H1 (cell line): ENCODE measurements around the gene MAPK8. TPM values are rescaled to one million over a fixed set of nuclear protein-coding genes. Genes with fewer than 3 reads are reported as not detected.

Source experiments
- CTCF ChIA-PET: fragments of 300-600 bp; sonication (Branson Sonifier 250); formaldehyde crosslinking; loops from one replicate; lab custom pipeline; 2021; ENCODE audit not compliant: partially characterized antibody; lab: Charles Lee
- POLR2A ChIA-PET: fragments of 300-600 bp; sonication (Branson Sonifier 250); formaldehyde crosslinking; loops from one replicate; lab custom pipeline; 2021; ENCODE audit warnings: inconsistent platforms; ENCODE audit not compliant: partially characterized antibody; lab: Charles Lee
- DNase-seq, 2 experiments: peaks; one replicate each; pipeline versions ENCODE4 v3.0.0 to v3.0.0-alpha.2; 2010 to 2022; ENCODE audit warnings: low spot score in 2 of 2, low read depth in 1 of 2, mixed read lengths in 1 of 2
- FAIRE-seq: peaks from 2 replicates; lab custom pipeline; 2011; peaks lifted over from hg19 to GRCh38; lab: Jason Lieb, UNC
- H2AFZ ChIP-seq: 2 replicates; pipeline ENCODE4 v1.8.1; 2012; ENCODE audit warnings: low read length, inconsistent platforms
- H2AK5ac ChIP-seq: 2 replicates; pipeline ENCODE4 v1.6.1; 2013; ENCODE audit warnings: low read depth, low read length
- H2BK120ac ChIP-seq: replicated peaks from 2 replicates; pipeline ENCODE3; 2013; ENCODE audit warnings: low read depth, low read length, inconsistent platforms
- H2BK12ac ChIP-seq: 2 replicates; pipeline ENCODE4 v1.6.1; 2013; ENCODE audit warnings: low read depth, low read length
- H2BK15ac ChIP-seq: 2 replicates; pipeline ENCODE4 v1.6.1; 2013; ENCODE audit warnings: low read length
- H2BK20ac ChIP-seq: 2 replicates; pipeline ENCODE4 v1.6.1; 2013; ENCODE audit warnings: low read length
- H2BK5ac ChIP-seq: 2 replicates; pipeline ENCODE4 v1.6.1; 2013; ENCODE audit warnings: low read depth, low read length
- H3K14ac ChIP-seq: 2 replicates; pipeline ENCODE4 v1.6.1; 2013; ENCODE audit warnings: inconsistent platforms; ENCODE audit not compliant: insufficient read length
- H3K18ac ChIP-seq: 2 replicates; pipeline ENCODE4 v1.6.1; 2013; ENCODE audit warnings: low read length; ENCODE audit errors: extremely low read depth
- H3K23ac ChIP-seq: 2 replicates; pipeline ENCODE4 v1.6.1; 2013; ENCODE audit warnings: inconsistent platforms; ENCODE audit not compliant: insufficient read length
- H3K23me2 ChIP-seq: 2 replicates; pipeline ENCODE4 v1.6.1; 2013; ENCODE audit warnings: low read depth, low read length
- H3K27ac ChIP-seq: 2 replicates; pipeline ENCODE4 v1.6.1; 2011; ENCODE audit warnings: low read depth, low read length, inconsistent platforms
- H3K27me3 ChIP-seq, 4 experiments: replicated peaks in 1 of 4; 1 replicate in 1 of 4; 2 replicates in 3 of 4; pipeline versions ENCODE4 v1.6.1 to v1.8.1; 2011 to 2013; ENCODE audit warnings: low read length in 3 of 4, mild to moderate bottlenecking in 3 of 4, inconsistent platforms in 2 of 4, mixed read lengths in 2 of 4, moderate library complexity in 1 of 4; ENCODE audit not compliant: control insufficient read depth in 3 of 4, insufficient read depth in 3 of 4; ENCODE audit errors: extremely low read depth in 1 of 4
- H3K36me3 ChIP-seq, 4 experiments: 2 replicates each; pipeline versions ENCODE4 v1.6.1 to v1.8.1; 2011 to 2013; ENCODE audit warnings: mild to moderate bottlenecking in 4 of 4, low read length in 3 of 4, moderate library complexity in 2 of 4, control low read depth in 1 of 4, inconsistent platforms in 1 of 4; ENCODE audit not compliant: insufficient read depth in 4 of 4, control insufficient read depth in 2 of 4
- H3K4ac ChIP-seq: replicated peaks from 2 replicates; pipeline ENCODE3; 2013; ENCODE audit warnings: low read length, low read depth, mixed read lengths, inconsistent platforms; ENCODE audit not compliant: insufficient read length
- H3K4me1 ChIP-seq, 4 experiments: replicated peaks in 1 of 4; 1 replicate in 1 of 4; 2 replicates in 3 of 4; pipeline versions ENCODE4 v1.6.1 to v1.8.1; 2011 to 2013; ENCODE audit warnings: low read length in 3 of 4, inconsistent platforms in 2 of 4, mixed read lengths in 1 of 4; ENCODE audit not compliant: insufficient read depth in 4 of 4, control insufficient read depth in 3 of 4
- H3K4me2 ChIP-seq, 2 experiments: 2 replicates each; pipeline versions ENCODE4 v1.6.1 to v1.8.1; 2011 to 2013; ENCODE audit warnings: low read depth in 2 of 2, low read length in 2 of 2, control low read depth in 1 of 2, inconsistent platforms in 1 of 2, mild to moderate bottlenecking in 1 of 2; ENCODE audit not compliant: insufficient read depth in 1 of 2
- H3K4me3 ChIP-seq, 4 experiments: fragments of 200-600, 300-600 bp in 1 of 4; sonication (generic), shearing (Covaris generic), sonication (Bioruptor Twin) in 1 of 4; 2 replicates each; pipeline versions ENCODE4 v1.5.1 to v1.8.1; 2011 to 2016; ENCODE audit warnings: low read length in 4 of 4, low read depth in 3 of 4, control low read depth in 2 of 4, inconsistent platforms in 2 of 4, mild to moderate bottlenecking in 2 of 4, mixed read lengths in 1 of 4, moderate library complexity in 1 of 4; ENCODE audit not compliant: insufficient read depth in 2 of 4; ENCODE audit errors: extremely low read depth in 1 of 4
- H3K56ac ChIP-seq: replicated peaks from 2 replicates; pipeline ENCODE3; 2013; ENCODE audit warnings: low read depth, mild to moderate bottlenecking, mixed read lengths, low read length, inconsistent platforms; ENCODE audit not compliant: insufficient read length
- H3K79me1 ChIP-seq: 2 replicates; pipeline ENCODE4 v1.6.1; 2013; ENCODE audit warnings: low read depth, low read length, control low read depth
- H3K79me2 ChIP-seq, 2 experiments: 2 replicates each; pipeline versions ENCODE4 v1.6.1 to v1.8.1; 2012 to 2013; ENCODE audit warnings: low read length in 2 of 2, mild to moderate bottlenecking in 2 of 2, inconsistent platforms in 1 of 2; ENCODE audit not compliant: insufficient read depth in 2 of 2, control insufficient read depth in 1 of 2
- H3K9ac ChIP-seq, 4 experiments: replicated peaks in 1 of 4; 1 replicate in 1 of 4; 2 replicates in 3 of 4; pipeline versions ENCODE4 v1.6.1 to v1.8.1; 2011 to 2013; ENCODE audit warnings: low read depth in 3 of 4, low read length in 3 of 4, control low read depth in 2 of 4, mild to moderate bottlenecking in 2 of 4, moderate library complexity in 2 of 4, inconsistent platforms in 1 of 4; ENCODE audit errors: extremely low read depth in 1 of 4
- H3K9me3 ChIP-seq, 2 experiments: 2 replicates each; pipeline versions ENCODE4 v1.6.1 to v1.8.1; 2012 to 2013; ENCODE audit warnings: mild to moderate bottlenecking in 2 of 2, moderate library complexity in 2 of 2, control low read depth in 1 of 2, inconsistent platforms in 1 of 2, low read depth in 1 of 2, low read length in 1 of 2, mixed read lengths in 1 of 2; ENCODE audit not compliant: insufficient read depth in 2 of 2
- H4K20me1 ChIP-seq, 2 experiments: replicated peaks in 1 of 2; 2 replicates each; pipeline versions ENCODE3 to v1.8.1; 2011 to 2013; ENCODE audit warnings: inconsistent platforms in 2 of 2, low read length in 2 of 2, mild to moderate bottlenecking in 1 of 2; ENCODE audit not compliant: insufficient read depth in 2 of 2, control insufficient read depth in 1 of 2
- H4K5ac ChIP-seq: 2 replicates; pipeline ENCODE4 v1.6.1; 2013; ENCODE audit warnings: low read length, low read depth, mixed read lengths, inconsistent platforms; ENCODE audit not compliant: insufficient read length
- H4K8ac ChIP-seq: 2 replicates; pipeline ENCODE4 v1.8.0; 2013; ENCODE audit warnings: mild to moderate bottlenecking, moderate library complexity, low read length, inconsistent platforms; ENCODE audit not compliant: insufficient read depth; ENCODE audit errors: extremely low read depth
- H4K91ac ChIP-seq: replicated peaks from 2 replicates; pipeline ENCODE3; 2013; ENCODE audit warnings: low read length, mixed read lengths, inconsistent platforms; ENCODE audit not compliant: insufficient read length
- CHD2 ChIP-seq: IDR thresholded peaks from 2 replicates; pipeline ENCODE4 v1.6.1; 2012; ENCODE audit warnings: low read length, improper control_type of control experiment
- HDAC2 ChIP-seq, 2 experiments: fragments of 300-600 bp in 1 of 2; sonication (generic) in 1 of 2; IDR thresholded peaks; 2 replicates each; pipeline ENCODE4 v1.6.1; 2011 to 2012; ENCODE audit warnings: low read depth in 2 of 2, low read length in 2 of 2, mild to moderate bottlenecking in 2 of 2, moderate library complexity in 2 of 2, borderline replicate concordance in 1 of 2, inconsistent platforms in 1 of 2
- WGBS, 2 experiments: shearing (Covaris generic) in 1 of 2; methylation state at CpG; one replicate each; pipeline versions ENCODE4 v1.1.6 to v1.1.7; 2013 to 2015; ENCODE audit warnings: low lambda C conversion rate in 2 of 2, mixed read lengths in 2 of 2, inconsistent platforms in 1 of 2, low coverage in 1 of 2, missing lambda C conversion rate in 1 of 2; ENCODE audit not compliant: insufficient replicate concordance in 2 of 2, insufficient coverage in 1 of 2, insufficient read length in 1 of 2; ENCODE audit errors: extremely low coverage in 1 of 2, missing lambda C conversion rate in 1 of 2; 5-methylcytosine and 5-hydroxymethylcytosine counted together
- polyA plus RNA-seq, 7 experiments: library from polyadenylated mRNA; depleted of rRNA in 3 of 7; stranded (reverse) in 5 of 7; unstranded in 2 of 7; fragments of >200 nt in 5 of 7; fragments of 200-250 nt in 2 of 7; gene quantifications; 1 replicate in 5 of 7; 2 replicates in 1 of 7; 4 replicates in 1 of 7; pipeline versions ENCODE4 v1.2.1 to v1.2.3, GENCODE V29; 2011 to 2013; ENCODE audit warnings: missing spikeins in 2 of 7, mixed read lengths in 2 of 7
- total RNA-seq: library from RNA; stranded (reverse); fragmentation: NEBNext Ultra II Directional; extraction: Animal tissue kit (Norgen Biotek cat#: 25700); gene quantifications from 2 replicates; pipeline ENCODE4 v1.2.1, GENCODE V29; 2021
- TF ChIP-seq, protein P1 (sequence below): IDR thresholded peaks from 2 replicates; pipeline ENCODE4 v1.6.1; 2012; ENCODE audit warnings: low read length, inconsistent platforms

MAPK8 gene
- total and polyA plus RNA-seq, 2 of the 8 experiments (the other 6 are each of a cell fraction or from before 2014, with no cell fraction given): 23.3 to 71.3 TPM

- Histone ChIP-seq H3K79me1 (no peaks in the 10 kb centered on the region), H2BK12ac (no peak overlapping the region), H3K79me2 (no peaks in the 10 kb centered on the region), H2BK15ac (no peak overlapping the region), H3K4me2 (no peak overlapping the region), H2BK120ac (no peak overlapping the region), H4K8ac (no peak overlapping the region), H3K23ac (no peak overlapping the region), H3K4ac (no peak overlapping the region), H4K20me1 (peaks cover 0 to 4% of the 10 kb centered on the region in 2 experiments), H2AFZ (no peak overlapping the region), H3K4me3 (no peak overlapping the region), H3K27me3 (no peaks in the 10 kb centered on the region), H3K18ac (no peak overlapping the region), H3K23me2 (no peaks in the 10 kb centered on the region), H4K5ac (no peak overlapping the region), H3K9ac (no peak overlapping the region), H3K9me3 (no peaks in the 10 kb centered on the region), H3K27ac (no peak overlapping the region), H3K36me3 (no peaks in the 10 kb centered on the region), H2AK5ac (no peak overlapping the region), H2BK20ac (no peak overlapping the region), H3K14ac (no peak overlapping the region), H2BK5ac (no peak overlapping the region), H4K91ac (no peak overlapping the region), H3K4me1 (peaks cover 0 to 4% (median under 1%) of the 10 kb centered on the region in 4 experiments; a peak in 3 of 7 replicates), H3K56ac (no peak overlapping the region)
- WGBS, 2 experiments: 95% methylated on average over 1 of the region's 1 CpG; no CpG with 5 or more reads in 1 of the 2 experiments
- ChIA-PET CTCF (interaction anchor here (1.2 to 12.0 kb wide), 2 partner anchors 17 to 42 kb away, joined by 3 to 87 read pairs; no protein-coding TSS in a partner anchor), POLR2A (interaction anchor here (1.1 kb wide), 1 partner anchor 34 kb away, joined by 3 read pairs; no protein-coding TSS in a partner anchor)
- DNase-seq: no peak
- no peak for FAIRE-seq
- TF ChIP-seq CHD2 (no peak), HDAC2 (IDR thresholded peaks at IDR 0.05; ENCODE audit: borderline replicate concordance in 1 of 2, low read depth in 2 of 2, low read length in 2 of 2) (no peak)
- TF ChIP-seq, protein P1, sequence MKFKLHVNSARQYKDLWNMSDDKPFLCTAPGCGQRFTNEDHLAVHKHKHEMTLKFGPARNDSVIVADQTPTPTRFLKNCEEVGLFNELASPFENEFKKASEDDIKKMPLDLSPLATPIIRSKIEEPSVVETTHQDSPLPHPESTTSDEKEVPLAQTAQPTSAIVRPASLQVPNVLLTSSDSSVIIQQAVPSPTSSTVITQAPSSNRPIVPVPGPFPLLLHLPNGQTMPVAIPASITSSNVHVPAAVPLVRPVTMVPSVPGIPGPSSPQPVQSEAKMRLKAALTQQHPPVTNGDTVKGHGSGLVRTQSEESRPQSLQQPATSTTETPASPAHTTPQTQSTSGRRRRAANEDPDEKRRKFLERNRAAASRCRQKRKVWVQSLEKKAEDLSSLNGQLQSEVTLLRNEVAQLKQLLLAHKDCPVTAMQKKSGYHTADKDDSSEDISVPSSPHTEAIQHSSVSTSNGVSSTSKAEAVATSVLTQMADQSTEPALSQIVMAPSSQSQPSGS: no peak
These were observed 180.8 kb downstream of the MAPK8 start for GRCh38 chr10:48487244-48487643.
